ENCODE data around the gene NOL4L. TPM values are rescaled to one million over a fixed set of nuclear protein-coding genes. Genes with fewer than 3 reads are reported as not detected.
A peak's percentile ranks its signal among the peaks of the same experiment; 100 is the strongest.

Gene NOL4L
- total RNA-seq, 1 donor from 2014 or later = 106 TPM

DNA sequence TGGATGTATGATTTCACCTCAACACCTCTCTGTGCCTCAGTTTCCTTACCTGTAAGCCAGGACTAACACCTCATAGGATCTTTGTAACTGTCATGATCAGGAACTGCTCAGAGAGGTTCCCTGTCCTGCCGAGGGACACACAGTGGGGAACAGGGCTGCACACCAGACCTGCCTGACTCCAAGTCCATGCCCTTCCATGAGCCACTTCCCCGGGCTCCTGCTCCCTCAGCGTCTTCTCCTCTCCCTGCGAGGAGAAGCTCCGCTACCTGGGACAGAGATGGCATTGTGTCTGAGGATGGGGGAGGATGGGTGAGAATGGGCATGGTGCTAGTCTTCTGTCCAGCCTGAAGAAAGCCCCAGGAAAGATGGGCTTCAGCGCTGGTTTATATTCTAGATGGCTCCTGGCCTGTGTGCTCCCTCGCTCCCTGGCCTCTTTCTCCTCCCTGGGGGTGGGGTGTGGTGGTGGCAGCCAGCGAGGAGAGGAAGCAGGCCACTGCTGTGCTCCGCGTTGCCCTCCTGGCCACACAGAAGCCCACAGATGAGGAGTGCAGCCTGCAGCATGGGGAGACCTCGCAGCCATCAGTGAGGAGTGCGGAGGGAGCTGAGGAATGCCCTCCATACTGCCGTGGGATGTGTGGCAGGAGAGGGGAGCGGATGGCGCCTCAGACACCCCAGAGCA lies 67.1 kb downstream of the NOL4L start:
- Mint-ChIP-seq H3K4me1 (ENCODE audit: low read depth, unreplicated experiment) (peaks cover 38% of the 10 kb centered on the region), H3K4me3 (ENCODE audit: unreplicated experiment) (peak overlapping the region; percentile 14), H3K27me3 (ENCODE audit: unreplicated experiment) (peaks cover 31% of the 10 kb centered on the region), H3K27ac (ENCODE audit: unreplicated experiment) (peak overlapping the region; percentile 59), H3K9me3 (ENCODE audit: unreplicated experiment) (peaks cover 36% of the 10 kb centered on the region), H3K36me3 (ENCODE audit: unreplicated experiment) (peaks cover 16% of the 10 kb centered on the region)
- TF ChIP-seq, protein P1, sequence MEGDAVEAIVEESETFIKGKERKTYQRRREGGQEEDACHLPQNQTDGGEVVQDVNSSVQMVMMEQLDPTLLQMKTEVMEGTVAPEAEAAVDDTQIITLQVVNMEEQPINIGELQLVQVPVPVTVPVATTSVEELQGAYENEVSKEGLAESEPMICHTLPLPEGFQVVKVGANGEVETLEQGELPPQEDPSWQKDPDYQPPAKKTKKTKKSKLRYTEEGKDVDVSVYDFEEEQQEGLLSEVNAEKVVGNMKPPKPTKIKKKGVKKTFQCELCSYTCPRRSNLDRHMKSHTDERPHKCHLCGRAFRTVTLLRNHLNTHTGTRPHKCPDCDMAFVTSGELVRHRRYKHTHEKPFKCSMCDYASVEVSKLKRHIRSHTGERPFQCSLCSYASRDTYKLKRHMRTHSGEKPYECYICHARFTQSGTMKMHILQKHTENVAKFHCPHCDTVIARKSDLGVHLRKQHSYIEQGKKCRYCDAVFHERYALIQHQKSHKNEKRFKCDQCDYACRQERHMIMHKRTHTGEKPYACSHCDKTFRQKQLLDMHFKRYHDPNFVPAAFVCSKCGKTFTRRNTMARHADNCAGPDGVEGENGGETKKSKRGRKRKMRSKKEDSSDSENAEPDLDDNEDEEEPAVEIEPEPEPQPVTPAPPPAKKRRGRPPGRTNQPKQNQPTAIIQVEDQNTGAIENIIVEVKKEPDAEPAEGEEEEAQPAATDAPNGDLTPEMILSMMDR (IDR thresholded peaks at IDR 0.05; ENCODE audit: partially characterized antibody, unreplicated experiment) = no peak
- no peak for DNase-seq

DNA sequence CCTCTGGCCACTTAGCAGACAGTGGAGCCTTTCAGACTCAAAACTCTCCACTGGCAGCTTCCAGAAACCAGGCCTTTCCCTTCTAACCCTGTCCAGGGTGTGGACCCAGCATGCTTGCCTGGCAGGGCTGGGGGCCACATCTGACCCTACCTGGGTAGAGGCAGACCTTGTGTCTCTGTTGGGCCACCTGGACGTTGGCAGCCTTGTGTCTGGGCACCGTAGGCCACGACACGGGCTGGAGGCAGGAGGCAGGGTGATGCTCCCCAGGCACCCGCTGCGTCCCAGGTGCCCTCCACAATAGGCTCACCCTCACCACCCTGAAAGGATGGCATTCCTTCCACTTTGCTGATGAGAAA lies 67.6 kb downstream of the NOL4L start:
- Mint-ChIP-seq H3K36me3 (ENCODE audit: unreplicated experiment) (peaks cover 20% of the 10 kb centered on the region), H3K4me1 (ENCODE audit: low read depth, unreplicated experiment) (peaks cover 33% of the 10 kb centered on the region), H3K4me3 (ENCODE audit: unreplicated experiment) (peak overlapping the region; percentile 14), H3K27me3 (ENCODE audit: unreplicated experiment) (peaks cover 28% of the 10 kb centered on the region), H3K9me3 (ENCODE audit: unreplicated experiment) (peaks cover 33% of the 10 kb centered on the region), H3K27ac (ENCODE audit: unreplicated experiment) (no peak overlapping the region)
- no peak for DNase-seq
- TF ChIP-seq, protein P1 (IDR thresholded peaks at IDR 0.05; ENCODE audit: partially characterized antibody, unreplicated experiment) = no peak

DNA sequence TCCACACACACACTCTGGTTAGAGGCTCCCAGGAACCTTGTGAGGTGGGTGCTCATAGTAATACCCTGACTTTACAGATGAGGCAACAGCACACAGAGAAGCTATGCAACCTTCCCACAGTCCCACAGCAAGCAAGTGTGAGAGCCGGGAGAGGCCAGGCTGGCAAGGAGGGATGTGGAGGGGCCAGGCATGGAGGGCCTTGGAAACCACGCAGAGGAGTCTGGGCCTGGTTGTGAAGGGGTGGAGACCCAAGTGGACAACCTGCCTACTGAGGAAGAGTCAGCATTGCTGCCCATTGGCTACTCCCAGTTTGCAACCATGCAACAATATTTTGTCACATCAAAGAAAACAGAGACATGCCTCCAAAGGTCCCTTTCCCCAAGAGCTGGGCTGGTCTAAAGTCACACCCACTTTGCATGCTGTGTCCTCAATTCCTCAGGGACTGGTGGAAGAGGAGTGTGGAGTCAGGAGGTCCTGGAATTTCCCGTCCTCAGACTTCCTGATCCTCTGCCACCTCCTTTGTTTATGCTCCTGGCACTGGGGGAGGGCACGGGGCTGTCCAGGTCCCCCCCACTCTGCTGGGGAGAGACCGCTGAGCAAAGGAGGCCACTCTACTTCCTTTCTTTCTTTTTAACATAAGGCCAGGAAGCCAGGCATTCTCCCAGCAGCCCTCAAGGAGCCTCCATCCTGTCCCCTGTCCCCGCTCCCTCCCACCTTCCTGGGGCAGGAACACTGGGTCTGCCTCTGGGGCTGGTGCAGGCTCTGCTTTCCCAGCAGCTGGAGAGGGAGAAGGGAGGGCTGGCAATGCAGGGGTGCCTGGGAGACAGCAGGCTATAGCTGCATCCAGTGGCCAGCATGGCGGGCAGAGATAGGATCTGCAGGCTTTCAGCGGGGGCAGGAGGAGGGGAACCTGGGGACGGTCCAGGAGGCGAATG lies 68.3 kb downstream of the NOL4L start:
- peaks cover 25% of the 10 kb centered on the region for H3K36me3 Mint-ChIP-seq (ENCODE audit: unreplicated experiment)
- peaks cover 28% of the 10 kb centered on the region for H3K27me3 Mint-ChIP-seq (ENCODE audit: unreplicated experiment)
- peaks cover 26% of the 10 kb centered on the region for H3K4me1 Mint-ChIP-seq (ENCODE audit: low read depth, unreplicated experiment)
- no peak overlapping the region for H3K27ac Mint-ChIP-seq (ENCODE audit: unreplicated experiment)
- H3K9me3 Mint-ChIP-seq (ENCODE audit: unreplicated experiment) = peaks cover 32% of the 10 kb centered on the region
- TF ChIP-seq, protein P1 (IDR thresholded peaks at IDR 0.05; ENCODE audit: partially characterized antibody, unreplicated experiment) = no peak
- no peak overlapping the region for H3K4me3 Mint-ChIP-seq (ENCODE audit: unreplicated experiment)
- no peak for DNase-seq

DNA sequence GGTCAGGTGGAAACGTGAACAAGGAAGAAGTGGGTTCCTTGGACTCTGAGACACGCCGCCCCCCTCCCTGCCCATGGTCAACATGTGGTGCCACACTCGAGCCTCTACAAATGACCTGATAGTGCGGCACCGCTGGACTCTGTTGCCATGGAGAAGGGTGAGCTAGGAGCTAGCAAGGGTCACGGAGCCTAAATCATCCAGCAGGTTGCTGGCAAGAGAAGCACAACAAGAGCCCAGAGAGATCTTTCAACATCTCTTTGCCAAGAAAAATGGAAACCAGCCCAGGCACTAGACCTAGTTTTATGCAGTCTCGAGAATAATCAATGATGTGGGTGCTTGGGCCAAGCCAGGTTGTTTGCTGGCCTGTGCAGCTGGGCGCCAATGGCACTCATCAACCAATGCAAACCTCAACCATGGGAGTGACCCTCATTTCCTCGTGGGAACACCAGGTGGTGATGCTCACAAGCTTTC lies 69.5 kb downstream of the NOL4L start:
- Mint-ChIP-seq H3K27ac (ENCODE audit: unreplicated experiment) (no peak overlapping the region), H3K4me3 (ENCODE audit: unreplicated experiment) (no peak overlapping the region), H3K4me1 (ENCODE audit: low read depth, unreplicated experiment) (peaks cover 24% of the 10 kb centered on the region), H3K36me3 (ENCODE audit: unreplicated experiment) (peaks cover 25% of the 10 kb centered on the region), H3K9me3 (ENCODE audit: unreplicated experiment) (peaks cover 28% of the 10 kb centered on the region), H3K27me3 (ENCODE audit: unreplicated experiment) (peaks cover 23% of the 10 kb centered on the region)
- no peak for DNase-seq
- TF ChIP-seq, protein P1 (IDR thresholded peaks at IDR 0.05; ENCODE audit: partially characterized antibody, unreplicated experiment) = no peak
